AG08396 (cell line): ENCODE measurements around the gene C16orf89.

ENCODE experiments used
- DNase-seq: peaks from one replicate; pipeline ENCODE4 v3.0.0; 2012; ENCODE audit warnings: low spot score, mixed read lengths

Gene C16orf89

DNA sequence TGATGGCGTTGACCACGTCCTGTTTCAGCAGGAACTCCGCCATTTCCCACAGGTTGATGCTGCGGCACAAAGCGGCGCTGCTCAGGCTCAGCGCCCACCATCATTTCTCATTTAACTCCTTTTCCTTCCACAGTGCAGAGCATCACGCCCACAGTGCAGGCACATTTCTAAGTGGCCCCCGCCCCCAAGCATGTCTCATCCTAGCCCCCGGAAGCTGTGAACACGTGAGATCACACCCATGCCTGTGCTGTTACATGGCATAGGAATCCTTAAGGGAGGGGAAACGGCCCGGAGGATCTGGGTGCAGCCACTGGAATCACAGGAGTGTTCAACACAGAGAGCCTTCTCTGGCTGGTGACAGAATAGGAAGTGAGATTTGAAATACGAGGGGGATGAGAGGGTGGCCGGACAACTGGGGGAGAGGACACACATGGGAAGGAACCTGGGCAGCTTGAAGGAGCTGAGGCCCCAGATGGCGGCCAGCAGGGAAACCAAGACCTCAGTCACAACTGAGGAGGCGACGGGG lies 36.7 kb downstream of the C16orf89 start:
- DNase-seq, result no peak

- no peak for DNase-seq
These were observed 38.1 kb downstream of the C16orf89 start for GRCh38 chr16:5027575-5028235.

DNA sequence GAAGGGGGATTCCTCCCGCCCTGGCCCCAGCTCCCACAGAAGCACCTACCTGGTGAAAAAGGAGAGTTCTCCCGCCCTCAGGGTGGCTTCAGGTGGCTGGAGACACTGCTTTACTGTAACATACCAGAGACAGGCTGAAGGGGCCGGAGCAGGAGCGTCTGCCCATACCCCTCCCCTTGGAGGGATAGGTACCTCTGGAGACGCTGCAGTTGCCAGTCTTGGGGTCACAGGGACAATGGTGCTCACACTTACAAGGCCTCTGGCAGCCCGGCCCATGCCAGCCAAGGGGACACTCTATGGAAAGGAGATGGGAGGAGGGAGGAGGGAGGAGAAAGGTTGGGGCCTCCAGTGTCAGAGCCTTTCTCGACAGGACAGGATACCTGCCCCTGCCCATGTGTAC lies 38.7 kb downstream of the C16orf89 start:
- DNase-seq, result no peak

GRCh38 chr16:5026664-5027063 lies 39.1 kb downstream of the C16orf89 start:
- DNase-seq, result no peak

DNA sequence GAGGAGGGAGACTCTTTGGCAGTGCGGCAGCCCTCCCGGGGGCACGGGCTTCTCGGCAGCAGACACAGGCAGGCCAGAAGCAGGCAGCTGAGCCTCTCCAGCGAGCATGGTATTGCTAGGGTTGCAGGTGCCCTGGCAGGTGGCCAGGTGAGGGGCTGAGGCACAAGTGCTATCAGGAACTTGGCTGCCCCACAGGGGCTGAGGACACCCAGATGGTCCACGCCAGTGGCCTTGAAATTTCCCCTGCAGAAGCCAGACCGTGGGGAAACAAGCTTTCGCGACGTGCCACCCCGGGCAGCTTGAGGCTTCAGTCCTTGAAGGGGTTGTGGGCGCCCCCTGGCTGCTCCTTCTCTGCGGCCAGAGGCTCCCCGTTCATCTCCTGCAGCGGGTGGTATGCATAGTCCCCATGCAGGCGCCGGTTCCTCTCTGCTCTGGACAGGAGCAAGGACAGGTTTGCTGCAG lies 40.6 kb downstream of the C16orf89 start:
- no peak for DNase-seq

DNA sequence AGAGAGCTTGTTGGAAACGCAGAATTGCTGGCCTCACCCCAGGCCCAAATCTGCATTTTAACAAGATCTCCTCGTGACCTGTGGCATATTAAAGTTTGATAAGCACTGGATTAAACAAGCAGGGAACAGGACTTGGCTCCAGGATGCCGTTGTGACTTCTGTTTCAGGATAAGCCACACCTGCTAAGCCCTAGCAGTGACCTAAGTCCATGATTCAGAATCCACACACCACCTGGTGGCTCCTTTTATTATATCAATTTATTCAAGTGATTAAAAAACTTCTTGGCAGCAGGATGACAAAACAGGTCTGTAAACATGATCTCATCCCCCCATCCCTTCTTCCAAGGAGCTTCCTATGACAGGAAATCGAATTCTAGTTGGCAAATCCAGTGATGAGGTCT lies 41.1 kb downstream of the C16orf89 start:
- no peak for DNase-seq

GRCh38 chr16:5022521-5022920 lies 43.2 kb downstream of the C16orf89 start:
- no peak for DNase-seq

GRCh38 chr16:5020551-5020950 lies 45.2 kb downstream of the C16orf89 start:
- no peak for DNase-seq

DNA sequence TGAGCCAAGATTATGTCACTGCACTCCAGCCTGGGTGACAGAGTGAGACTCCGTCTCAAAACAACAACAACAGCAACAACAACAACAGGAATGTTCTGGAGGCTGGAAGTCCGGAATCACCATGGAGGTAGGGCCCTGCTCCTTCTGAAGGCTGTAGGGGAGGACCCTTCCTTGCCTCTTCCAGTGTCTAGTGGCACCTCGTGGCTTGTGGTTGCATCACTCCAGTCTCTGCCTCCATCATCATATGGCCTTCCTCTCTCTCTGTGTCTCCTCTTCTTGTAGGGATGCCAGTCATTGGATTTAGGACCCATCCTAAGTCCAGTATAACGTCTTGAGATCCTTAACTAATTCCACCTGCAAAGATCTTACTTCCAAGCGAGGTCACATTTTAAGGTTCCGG lies 46.0 kb downstream of the C16orf89 start:
- DNase-seq, result no peak

DNA sequence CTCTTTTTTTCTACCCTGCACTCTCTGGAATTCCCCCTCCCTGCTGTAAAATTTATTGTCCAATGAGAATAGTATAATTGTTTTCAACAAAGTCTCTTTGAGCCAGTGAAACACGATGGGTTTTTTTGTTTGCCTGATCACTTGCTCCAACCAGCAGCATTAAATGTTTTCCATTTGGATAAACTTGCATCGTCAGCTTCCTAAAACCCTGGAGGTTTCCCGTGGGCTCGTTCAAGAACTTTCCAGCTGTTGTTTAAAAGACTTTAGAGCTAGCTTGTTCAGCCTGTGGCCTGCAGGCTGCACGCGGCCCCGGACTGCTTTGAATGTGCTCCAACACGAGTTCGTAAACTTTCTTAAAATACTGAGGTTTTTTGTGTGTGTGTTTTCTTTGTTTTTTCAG lies 47.0 kb downstream of the C16orf89 start:
- DNase-seq, result no peak

- no peak for DNase-seq
These were observed 48.1 kb downstream of the C16orf89 start for GRCh38 chr16:5017678-5017969.

GRCh38 chr16:5016967-5017677 lies 48.6 kb downstream of the C16orf89 start:
- DNase-seq, result no peak

DNA sequence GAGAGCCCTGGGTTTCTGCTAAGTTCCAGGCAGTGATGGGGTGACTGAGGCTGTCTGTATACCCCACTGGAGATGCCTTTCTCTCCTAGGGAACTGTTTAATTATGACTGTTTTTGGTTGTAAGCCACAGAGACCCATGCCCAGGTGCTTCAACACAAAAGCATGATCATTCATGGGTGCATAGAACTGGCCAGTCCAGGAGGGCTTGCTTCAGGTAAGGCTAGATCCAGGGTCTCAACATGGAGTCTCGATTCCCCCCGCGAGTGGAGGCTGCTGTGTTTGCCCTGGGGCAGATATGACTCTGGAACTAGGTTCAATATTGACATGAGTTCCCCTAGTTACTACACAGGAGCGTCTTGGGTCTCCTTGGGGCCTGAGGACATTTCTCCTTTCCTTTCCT lies 49.9 kb downstream of the C16orf89 start:
- DNase-seq, result no peak

- peak; percentile 37 for DNase-seq
These were observed 50.4 kb downstream of the C16orf89 start for GRCh38 chr16:5015351-5015750.

DNA sequence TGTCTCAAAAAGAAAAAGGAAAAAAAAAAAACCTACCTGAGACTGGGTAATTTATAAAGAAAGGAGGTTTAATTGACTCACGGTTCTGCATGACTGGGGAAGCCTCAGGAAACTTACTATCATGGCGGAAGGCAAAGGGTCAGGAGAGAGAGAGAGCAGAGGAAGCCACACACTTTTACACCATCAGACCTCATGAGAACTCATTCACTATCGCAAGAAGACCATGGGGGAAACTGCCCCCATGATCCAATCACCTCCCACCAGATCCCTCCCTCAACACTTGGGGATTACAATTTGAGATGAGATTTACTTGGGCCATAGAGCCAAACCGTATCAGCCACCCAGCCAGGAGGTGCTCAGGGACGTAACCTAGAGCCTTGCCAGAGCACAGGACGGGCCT lies 52.9 kb downstream of the C16orf89 start:
- DNase-seq, result no peak

DNA sequence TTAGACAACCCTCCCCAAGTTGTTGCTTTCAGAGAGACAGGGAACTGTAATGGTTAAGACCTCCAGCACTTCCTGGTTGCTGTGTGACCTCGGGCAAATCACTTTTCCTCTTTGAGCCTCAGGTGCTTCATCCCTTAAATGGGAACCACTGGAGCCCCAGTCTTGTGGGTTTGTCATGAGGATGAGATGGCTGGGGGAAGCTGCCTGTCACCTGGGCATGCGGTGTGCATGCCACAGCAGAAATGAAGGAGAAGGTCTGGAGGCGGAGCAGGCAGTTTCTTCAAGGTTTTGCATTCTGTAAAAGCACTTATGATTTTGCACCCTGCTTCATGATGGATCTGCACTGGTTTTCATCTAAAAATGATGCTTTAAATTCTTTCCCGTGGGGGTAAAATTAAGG lies 54.1 kb downstream of the C16orf89 start:
- no peak for DNase-seq

- no peak for DNase-seq
These were observed 55.0 kb downstream of the C16orf89 start for GRCh38 chr16:5010576-5011329.

- no peak for DNase-seq
These were observed 57.4 kb downstream of the C16orf89 start for GRCh38 chr16:5008311-5008731.

DNA sequence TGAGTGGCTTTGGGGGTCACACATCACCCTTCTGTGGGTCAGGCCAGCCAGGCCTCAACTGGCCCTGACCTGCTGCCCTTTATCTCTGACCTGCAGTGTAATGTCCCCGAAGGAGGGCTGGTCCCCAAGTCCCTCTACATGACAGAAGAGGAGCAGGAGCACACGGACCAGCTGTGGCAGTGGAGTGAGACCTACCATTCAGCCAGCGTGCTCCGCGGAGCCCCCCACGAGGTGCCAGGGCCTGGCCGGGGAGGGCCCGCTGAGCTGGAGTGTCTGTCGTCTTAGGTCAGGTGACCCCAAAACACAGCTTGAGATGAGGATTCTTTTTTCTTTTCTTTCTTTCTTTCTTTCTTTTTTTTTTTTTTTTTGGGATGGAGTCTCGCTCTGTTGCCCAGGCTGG lies 58.5 kb downstream of the C16orf89 start:
- DNase-seq, result no peak

DNA sequence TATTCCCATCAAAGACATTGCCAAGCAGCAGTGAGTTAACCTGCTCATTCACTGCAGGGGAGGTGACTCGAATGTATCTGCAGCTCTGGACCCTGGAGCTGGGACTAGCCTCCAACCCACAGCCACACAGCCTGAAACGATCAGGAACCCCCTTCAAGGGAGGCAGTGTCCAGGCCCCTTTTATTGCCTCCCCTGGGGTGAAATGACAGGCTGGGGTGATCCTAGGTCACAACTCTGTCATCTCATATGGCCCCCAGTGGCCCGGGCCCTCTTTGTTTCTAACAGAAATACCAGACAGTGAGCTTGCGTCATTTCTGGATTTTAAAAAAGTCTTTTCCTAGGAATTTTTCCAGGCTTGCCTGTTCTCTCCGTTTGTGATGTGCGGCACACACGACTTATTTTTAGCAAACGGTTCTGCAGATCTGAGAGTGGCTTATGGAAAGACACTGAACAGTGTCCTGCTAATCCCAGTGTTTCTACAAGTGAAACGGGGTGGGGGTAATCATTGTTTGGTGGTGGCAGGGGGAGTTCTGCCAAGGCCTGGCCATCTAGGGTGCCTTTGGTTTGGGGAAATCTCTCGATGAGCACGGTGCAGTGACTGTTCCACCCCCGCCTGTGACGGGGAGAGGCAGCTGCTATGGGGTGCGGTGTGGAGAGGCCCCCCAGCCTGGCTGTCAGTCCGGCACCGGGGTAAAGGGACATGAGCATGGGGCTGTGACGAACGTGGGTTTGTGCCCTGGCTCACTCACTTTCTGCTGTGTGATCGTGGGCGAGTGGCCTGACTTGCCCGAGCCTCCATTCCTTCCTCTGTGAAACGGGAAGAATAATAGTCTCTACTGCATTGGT lies 59.2 kb downstream of the C16orf89 start:
- no peak for DNase-seq

DNA sequence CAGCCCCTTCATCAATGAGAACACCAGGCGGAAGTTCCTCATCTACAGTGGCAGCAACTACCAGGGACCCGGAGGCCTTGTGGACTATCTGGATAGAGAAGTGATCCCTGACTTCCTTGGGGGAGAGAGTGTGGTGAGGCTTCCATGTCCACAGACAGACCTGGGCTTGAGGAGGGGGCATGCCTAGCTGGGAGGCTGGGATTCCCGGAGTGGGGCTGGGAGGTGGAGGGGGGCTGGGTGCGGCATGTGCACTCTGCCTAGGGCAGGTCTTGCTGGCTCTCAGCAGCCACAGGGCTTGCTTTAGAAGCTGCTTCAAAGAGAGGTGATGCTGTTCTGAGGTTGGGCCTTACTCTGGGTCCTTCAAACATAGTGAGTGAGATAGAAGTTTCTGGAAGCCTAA lies 59.8 kb downstream of the C16orf89 start:
- DNase-seq, result no peak

- DNase-seq, result no peak
These were observed 61.4 kb downstream of the C16orf89 start for GRCh38 chr16:5004311-5004710.
